HepG2 (cell line): Measurements from ENCODE around the gene L3MBTL1. TPM values are rescaled to one million over a fixed set of nuclear protein-coding genes. Genes with fewer than 3 reads are reported as not detected.

Source experiments
- CHD4 ChIP-seq: fragments of 200-600 bp; sonication (generic); IDR thresholded peaks from 2 replicates; pipeline ENCODE4 v1.7.0; 2017; ENCODE audit warnings: mild to moderate bottlenecking, low read length, borderline replicate concordance
- EED ChIP-seq: sonication (generic); formaldehyde crosslinking; IDR thresholded peaks from 2 replicates; pipeline ENCODE4 v1.5.0; 2020; ENCODE audit warnings: mild to moderate bottlenecking, missing genetic modification reagents
- GMEB2 ChIP-seq: IDR thresholded peaks from 2 replicates; pipeline ENCODE4 v1.6.1; 2016; ENCODE audit warnings: missing biosample characterization, missing genetic modification reagents, low read depth
- HMG20A ChIP-seq: IDR thresholded peaks from 2 replicates; pipeline ENCODE4 v1.6.1; 2016; ENCODE audit warnings: borderline replicate concordance
- HMGXB3 ChIP-seq: sonication (generic); formaldehyde crosslinking; IDR thresholded peaks from 2 replicates; pipeline ENCODE4 v1.4.0; 2020; ENCODE audit warnings: missing genetic modification reagents, borderline replicate concordance
- NFKBIZ ChIP-seq: IDR thresholded peaks from 2 replicates; pipeline ENCODE4 v1.6.1; 2018; ENCODE audit warnings: missing genetic modification reagents, missing compliant biosample characterization
- SIX1 ChIP-seq: sonication (generic); formaldehyde crosslinking; IDR thresholded peaks from 2 replicates; pipeline ENCODE4 v1.4.0; 2020; ENCODE audit warnings: missing genetic modification reagents, borderline replicate concordance
- TARDBP ChIP-seq: sonication (generic); formaldehyde crosslinking; IDR thresholded peaks from 2 replicates; pipeline ENCODE4 v1.8.0; 2022; ENCODE audit warnings: mild to moderate bottlenecking, missing genetic modification reagents
- ZNF281 ChIP-seq: sonication (generic); formaldehyde crosslinking; IDR thresholded peaks from 2 replicates; pipeline ENCODE4 v1.4.0; 2020; ENCODE audit warnings: missing genetic modification reagents, borderline replicate concordance
- ZNF362 ChIP-seq: sonication (generic); formaldehyde crosslinking; IDR thresholded peaks from 2 replicates; pipeline ENCODE4 v1.4.0; 2020; ENCODE audit warnings: missing genetic modification reagents, mild to moderate bottlenecking, borderline replicate concordance
- ZNF816 ChIP-seq: sonication (generic); formaldehyde crosslinking; IDR thresholded peaks from 2 replicates; pipeline ENCODE4 v1.8.0; 2022; ENCODE audit warnings: missing genetic modification reagents, mild to moderate bottlenecking, borderline replicate concordance
- polyA plus RNA-seq, 8 experiments: library from polyadenylated mRNA; depleted of rRNA in 3 of 8; stranded (reverse) in 7 of 8; unstranded in 1 of 8; fragments of >200 nt; fragmentation: Illumina TruSeq in 4 of 8; extraction: Trizol in 4 of 8; gene quantifications; 2 replicates each; pipeline versions ENCODE4 v1.2.1 to v1.2.3, GENCODE V29; 2011 to 2016; ENCODE audit warnings: low read depth in 4 of 8, missing spikeins in 1 of 8, mixed read lengths in 1 of 8; ENCODE audit not compliant: insufficient read depth in 1 of 8
- total RNA-seq, 5 experiments: library from RNA; depleted of rRNA; stranded (reverse); fragments of >200 nt; fragmentation: Illumina TruSeq; extraction: Trizol; gene quantifications; 2 replicates each; pipeline ENCODE4 v1.2.3, GENCODE V29; 2016; ENCODE audit warnings: low read depth in 1 of 5
- TF ChIP-seq, protein P1 (sequence below): IDR thresholded peaks from 2 replicates; pipeline ENCODE4 v1.6.1; 2016; ENCODE audit warnings: missing genetic modification reagents, missing compliant biosample characterization
- TF ChIP-seq, protein P2 (sequence below): IDR thresholded peaks from 2 replicates; pipeline ENCODE4 v1.6.1; 2016; ENCODE audit warnings: missing compliant biosample characterization, missing genetic modification reagents, borderline replicate concordance
- TF ChIP-seq, protein P3 (sequence below): IDR thresholded peaks from 2 replicates; pipeline ENCODE4 v1.6.1; 2016; ENCODE audit warnings: control low read depth

L3MBTL1 gene
- total and polyA plus RNA-seq, 2 of the 13 experiments (the other 11 are each of a cell fraction or from before 2014, with no cell fraction given), result 9.0 to 17.8 TPM

DNA sequence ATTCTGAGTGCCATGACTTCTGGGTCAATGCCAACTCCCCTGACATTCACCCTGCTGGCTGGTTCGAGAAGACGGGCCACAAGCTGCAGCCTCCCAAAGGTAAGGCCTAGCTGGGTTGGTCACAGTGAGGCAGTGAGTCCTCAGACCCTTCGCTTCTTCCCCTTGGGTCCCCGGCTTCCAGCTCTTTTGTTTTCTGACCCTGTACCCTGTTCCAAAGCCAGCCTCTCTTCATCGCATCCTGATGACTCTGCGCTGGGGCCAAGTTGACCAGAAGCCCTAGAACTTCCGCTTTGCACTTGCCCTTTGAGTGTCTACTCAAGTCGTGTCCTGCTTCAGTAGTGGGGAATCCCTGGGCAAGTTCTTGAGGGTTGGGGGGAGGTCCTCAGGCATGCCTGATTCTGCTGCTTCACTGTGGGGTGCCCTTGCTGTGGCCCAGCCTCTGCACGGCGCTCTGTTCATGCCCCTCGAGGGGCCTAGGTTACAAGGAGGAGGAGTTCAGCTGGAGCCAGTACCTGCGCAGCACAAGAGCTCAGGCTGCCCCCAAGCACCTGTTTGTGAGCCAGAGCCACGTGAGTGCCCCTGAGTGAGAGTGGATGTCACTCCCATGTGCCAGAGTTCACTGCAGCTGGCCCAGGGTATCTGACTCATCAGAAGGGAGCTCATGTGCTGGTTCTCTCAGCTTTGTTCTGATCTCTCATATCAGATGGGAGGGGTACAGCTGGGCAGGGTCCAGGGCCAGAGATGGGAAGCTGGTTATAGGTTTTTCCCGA, 23.0 kb downstream of the L3MBTL1 start (continued):
- TF ChIP-seq, protein P1, sequence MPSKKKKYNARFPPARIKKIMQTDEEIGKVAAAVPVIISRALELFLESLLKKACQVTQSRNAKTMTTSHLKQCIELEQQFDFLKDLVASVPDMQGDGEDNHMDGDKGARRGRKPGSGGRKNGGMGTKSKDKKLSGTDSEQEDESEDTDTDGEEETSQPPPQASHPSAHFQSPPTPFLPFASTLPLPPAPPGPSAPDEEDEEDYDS (CRISPR knock-in tag), result peak; percentile 77
- TF ChIP-seq ZNF816 (CRISPR knock-in tag) (peak; percentile 88; the same call in 1 of the 2 replicates), ZNF362 (CRISPR knock-in tag) (peak; percentile 59; the same call in 1 of the 2 replicates), SIX1 (CRISPR knock-in tag) (peak; percentile 80; the same call in 1 of the 2 replicates), TARDBP (peak; percentile 87; the same call in 1 of the 2 replicates), HMGXB3 (CRISPR knock-in tag) (peak; percentile 90; the same call in 1 of the 2 replicates), NFKBIZ (CRISPR knock-in tag) (peak; percentile 89), HMG20A (CRISPR knock-in tag) (peak; percentile 51; the same call in 1 of the 2 replicates), CHD4 (no peak), ZNF281 (CRISPR knock-in tag) (peak; percentile 82), EED (CRISPR knock-in tag) (peak; percentile 46; the same call in 1 of the 2 replicates), GMEB2 (CRISPR knock-in tag) (0 out of 2 replicates have a peak, but pooled peaks have one; percentile 44)
- TF ChIP-seq, protein P2, sequence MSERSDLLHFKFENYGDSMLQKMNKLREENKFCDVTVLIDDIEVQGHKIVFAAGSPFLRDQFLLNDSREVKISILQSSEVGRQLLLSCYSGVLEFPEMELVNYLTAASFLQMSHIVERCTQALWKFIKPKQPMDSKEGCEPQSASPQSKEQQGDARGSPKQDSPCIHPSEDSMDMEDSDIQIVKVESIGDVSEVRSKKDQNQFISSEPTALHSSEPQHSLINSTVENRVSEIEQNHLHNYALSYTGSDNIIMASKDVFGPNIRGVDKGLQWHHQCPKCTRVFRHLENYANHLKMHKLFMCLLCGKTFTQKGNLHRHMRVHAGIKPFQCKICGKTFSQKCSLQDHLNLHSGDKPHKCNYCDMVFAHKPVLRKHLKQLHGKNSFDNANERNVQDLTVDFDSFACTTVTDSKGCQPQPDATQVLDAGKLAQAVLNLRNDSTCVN, result peak; percentile 83
- TF ChIP-seq, protein P3, sequence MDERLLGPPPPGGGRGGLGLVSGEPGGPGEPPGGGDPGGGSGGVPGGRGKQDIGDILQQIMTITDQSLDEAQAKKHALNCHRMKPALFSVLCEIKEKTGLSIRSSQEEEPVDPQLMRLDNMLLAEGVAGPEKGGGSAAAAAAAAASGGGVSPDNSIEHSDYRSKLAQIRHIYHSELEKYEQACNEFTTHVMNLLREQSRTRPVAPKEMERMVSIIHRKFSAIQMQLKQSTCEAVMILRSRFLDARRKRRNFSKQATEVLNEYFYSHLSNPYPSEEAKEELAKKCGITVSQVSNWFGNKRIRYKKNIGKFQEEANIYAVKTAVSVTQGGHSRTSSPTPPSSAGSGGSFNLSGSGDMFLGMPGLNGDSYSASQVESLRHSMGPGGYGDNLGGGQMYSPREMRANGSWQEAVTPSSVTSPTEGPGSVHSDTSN (CRISPR knock-in tag), result no peak
